Hepatocyte (in vitro differentiated cells): ENCODE data around the gene RAB21. TPM values are rescaled to one million over a fixed set of nuclear protein-coding genes. Genes with fewer than 3 reads are reported as not detected.
A peak's percentile ranks its signal among the peaks of the same experiment; 100 is the strongest.

Experiments used
- DNase-seq: peaks from one replicate; pipeline ENCODE4 v3.0.0-alpha.2; 2016; ENCODE audit warnings: low spot score
- H2AFZ ChIP-seq: fragments of 200-600 bp; sonication (generic); 2 replicates; pipeline ENCODE4 v1.6.0; 2016; ENCODE audit warnings: antibody characterized with exemption, mild to moderate bottlenecking
- H3K27ac ChIP-seq: fragments of 200-600 bp; sonication (generic); 2 replicates; pipeline ENCODE4 v1.5.1; 2016; ENCODE audit warnings: mild to moderate bottlenecking
- H3K27me3 ChIP-seq: fragments of 200-600 bp; sonication (generic); 2 replicates; pipeline ENCODE4 v1.6.1; 2016
- H3K36me3 ChIP-seq: fragments of 200-600 bp; sonication (generic); replicated peaks from 2 replicates; pipeline ENCODE4 v1.5.1; 2016; ENCODE audit warnings: low read depth; ENCODE audit not compliant: insufficient read depth
- H3K4me1 ChIP-seq: fragments of 200-600 bp; sonication (generic); 2 replicates; pipeline ENCODE4 v1.5.1; 2016; ENCODE audit warnings: mild to moderate bottlenecking, moderate library complexity; ENCODE audit not compliant: insufficient read depth
- H3K4me2 ChIP-seq: fragments of 200-600 bp; sonication (generic); 2 replicates; pipeline ENCODE4 v1.6.0; 2016
- H3K4me3 ChIP-seq: fragments of 200-600 bp; sonication (generic); 2 replicates; pipeline ENCODE4 v1.5.1; 2016; ENCODE audit warnings: mild to moderate bottlenecking
- H3K79me2 ChIP-seq: fragments of 200-600 bp; sonication (generic); 2 replicates; pipeline ENCODE4 v1.6.0; 2017; ENCODE audit warnings: mild to moderate bottlenecking
- H3K9me2 ChIP-seq: fragments of 200-600 bp; sonication (generic); replicated peaks from 2 replicates; pipeline ENCODE4 v1.6.0; 2017; ENCODE audit warnings: mild to moderate bottlenecking; ENCODE audit not compliant: insufficient read depth
- H3K9me3 ChIP-seq: fragments of 200-600 bp; sonication (generic); 2 replicates; pipeline ENCODE4 v1.5.1; 2016; ENCODE audit warnings: low read depth, mild to moderate bottlenecking
- H4K20me1 ChIP-seq: fragments of 200-600 bp; sonication (generic); 2 replicates; pipeline ENCODE4 v1.6.0; 2016; ENCODE audit warnings: mild to moderate bottlenecking; ENCODE audit not compliant: insufficient read depth, poor library complexity, severe bottlenecking
- EZH2 ChIP-seq: fragments of 200-600 bp; sonication (generic); IDR thresholded peaks from 2 replicates; pipeline ENCODE4 v1.6.1; 2016; ENCODE audit warnings: antibody characterized with exemption, mild to moderate bottlenecking, borderline replicate concordance
- EZH2phosphoT487 ChIP-seq: fragments of 200-600 bp; sonication (generic); IDR thresholded peaks from one replicate; pipeline ENCODE4 v1.6.1; 2018; ENCODE audit warnings: antibody characterized with exemption, mild to moderate bottlenecking, low read depth, moderate library complexity; ENCODE audit not compliant: unreplicated experiment, severe bottlenecking
- WGBS: methylation state at CpG from one replicate; pipeline ENCODE4 v1.1.6; 2016; ENCODE audit warnings: low lambda C conversion rate; ENCODE audit errors: missing lambda C conversion rate; 5-methylcytosine and 5-hydroxymethylcytosine counted together
- polyA plus RNA-seq: library from polyadenylated mRNA; unstranded; fragments of >200 nt; fragmentation: Nextera tagmentation; extraction: Ambion mirVana; gene quantifications from 2 replicates; pipeline ENCODE4 v1.2.1, GENCODE V29; 2016
- total RNA-seq: library from RNA; depleted of rRNA; stranded (reverse); fragments of >200 nt; gene quantifications from 2 replicates; pipeline ENCODE4 v1.2.3, GENCODE V29; 2014
- TF ChIP-seq, protein P1 (sequence below): fragments of 200-600 bp; sonication (generic); IDR thresholded peaks from 2 replicates; pipeline ENCODE4 v1.5.1; 2016; ENCODE audit warnings: antibody characterized with exemption, mild to moderate bottlenecking; ENCODE audit not compliant: poor library complexity

The RAB21 gene
- total and polyA plus RNA-seq, 2 experiments from 2014 or later = 39.2 to 65.0 TPM

DNA sequence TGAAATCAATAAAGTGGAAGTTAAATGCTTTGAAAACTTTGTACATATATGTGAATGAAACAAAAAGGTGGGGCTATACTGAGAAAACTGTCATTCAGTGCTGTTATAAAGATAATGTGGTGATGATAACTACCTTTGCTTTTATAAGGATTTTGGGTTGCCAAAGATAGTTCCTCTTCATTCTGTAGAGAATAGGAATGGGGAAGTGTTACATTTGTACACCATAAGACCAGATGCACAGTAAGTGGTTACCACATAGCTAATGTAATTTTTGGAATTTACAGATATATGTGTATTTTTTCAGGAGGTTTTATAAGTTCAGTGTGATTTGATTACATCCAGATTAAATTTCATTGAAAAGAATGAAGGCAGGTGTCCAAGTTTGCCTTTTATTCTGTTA, 18.1 kb downstream of the RAB21 start:
- Histone ChIP-seq H3K9me3 (no peaks in the 10 kb centered on the region), H3K4me1 (no peaks in the 10 kb centered on the region), H3K4me2 (no peak overlapping the region), H3K4me3 (no peak overlapping the region), H3K27me3 (no peaks in the 10 kb centered on the region), H4K20me1 (peaks cover 21% of the 10 kb centered on the region), H3K9me2 (no peaks in the 10 kb centered on the region), H2AFZ (no peak overlapping the region), H3K79me2 (peaks cover 37% of the 10 kb centered on the region), H3K27ac (no peak overlapping the region), H3K36me3 (no peaks in the 10 kb centered on the region)
- TF ChIP-seq EZH2 = no peak
- TF ChIP-seq, protein P1, sequence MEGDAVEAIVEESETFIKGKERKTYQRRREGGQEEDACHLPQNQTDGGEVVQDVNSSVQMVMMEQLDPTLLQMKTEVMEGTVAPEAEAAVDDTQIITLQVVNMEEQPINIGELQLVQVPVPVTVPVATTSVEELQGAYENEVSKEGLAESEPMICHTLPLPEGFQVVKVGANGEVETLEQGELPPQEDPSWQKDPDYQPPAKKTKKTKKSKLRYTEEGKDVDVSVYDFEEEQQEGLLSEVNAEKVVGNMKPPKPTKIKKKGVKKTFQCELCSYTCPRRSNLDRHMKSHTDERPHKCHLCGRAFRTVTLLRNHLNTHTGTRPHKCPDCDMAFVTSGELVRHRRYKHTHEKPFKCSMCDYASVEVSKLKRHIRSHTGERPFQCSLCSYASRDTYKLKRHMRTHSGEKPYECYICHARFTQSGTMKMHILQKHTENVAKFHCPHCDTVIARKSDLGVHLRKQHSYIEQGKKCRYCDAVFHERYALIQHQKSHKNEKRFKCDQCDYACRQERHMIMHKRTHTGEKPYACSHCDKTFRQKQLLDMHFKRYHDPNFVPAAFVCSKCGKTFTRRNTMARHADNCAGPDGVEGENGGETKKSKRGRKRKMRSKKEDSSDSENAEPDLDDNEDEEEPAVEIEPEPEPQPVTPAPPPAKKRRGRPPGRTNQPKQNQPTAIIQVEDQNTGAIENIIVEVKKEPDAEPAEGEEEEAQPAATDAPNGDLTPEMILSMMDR = no peak
- TF ChIP-seq EZH2phosphoT487 = no peak
- DNase-seq = no peak

DNA sequence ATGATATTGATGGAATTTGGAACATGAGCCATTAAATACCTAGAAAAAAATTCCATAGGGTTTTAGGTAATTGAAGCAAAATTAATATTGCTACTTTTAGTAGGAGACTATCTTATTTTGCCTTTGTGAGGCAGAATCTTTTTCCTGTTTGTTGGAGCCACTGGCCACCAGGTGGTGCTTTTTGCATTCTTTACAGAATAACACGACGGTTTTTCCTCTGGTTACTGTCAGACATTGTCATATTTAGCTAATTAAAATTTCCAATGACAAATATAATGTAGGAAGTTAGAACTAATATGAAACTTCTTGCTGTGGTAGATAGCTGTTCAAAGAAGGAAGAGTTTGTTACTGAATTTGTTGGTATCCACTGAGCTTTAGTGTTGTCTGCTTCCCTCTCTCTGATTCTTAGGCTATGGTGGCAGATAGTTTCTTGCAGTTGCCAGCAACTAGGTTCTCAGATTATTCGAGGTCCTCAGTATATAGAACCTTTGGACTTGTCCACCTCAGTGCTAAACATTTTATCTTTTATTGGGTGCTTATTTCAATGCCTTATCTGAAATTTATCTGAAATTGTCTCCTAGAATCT, 25.7 kb downstream of the RAB21 start:
- TF ChIP-seq, protein P1 = peak; percentile 80
- TF ChIP-seq EZH2 = no peak
- Histone ChIP-seq H3K4me3 (no peak overlapping the region), H4K20me1 (peaks cover 3% of the 10 kb centered on the region), H3K27ac (no peak overlapping the region), H3K9me3 (no peaks in the 10 kb centered on the region), H3K36me3 (no peaks in the 10 kb centered on the region), H2AFZ (no peak overlapping the region), H3K9me2 (no peaks in the 10 kb centered on the region), H3K4me1 (no peaks in the 10 kb centered on the region), H3K4me2 (peak overlapping the region; percentile 51), H3K79me2 (peaks cover 5% of the 10 kb centered on the region), H3K27me3 (no peaks in the 10 kb centered on the region)
- DNase-seq = peak; percentile 68
- WGBS = 12% methylated on average over 3 of the region's 3 CpGs

DNA sequence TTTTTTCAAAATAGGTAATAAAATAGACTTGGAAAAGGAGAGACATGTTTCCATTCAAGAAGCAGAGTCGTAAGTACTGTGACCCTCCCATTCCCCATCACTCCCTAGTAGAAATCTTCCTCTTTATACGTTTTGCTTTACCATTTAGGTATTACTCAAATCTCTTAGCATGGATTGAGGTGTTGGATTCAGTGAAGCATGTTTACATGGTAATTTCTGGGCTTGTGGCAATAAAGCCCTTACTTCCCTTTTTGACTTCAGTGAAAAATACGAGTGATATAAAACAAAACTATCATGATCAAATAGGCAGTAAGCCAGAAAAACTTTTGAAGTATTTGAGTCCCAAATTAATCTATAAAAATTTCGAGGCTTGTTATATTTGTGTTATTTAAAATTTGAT, 27.4 kb downstream of the RAB21 start:
- Histone ChIP-seq H3K79me2 (no peaks in the 10 kb centered on the region), H2AFZ (no peak overlapping the region), H4K20me1 (peaks cover 3% of the 10 kb centered on the region), H3K4me1 (no peaks in the 10 kb centered on the region), H3K4me3 (no peak overlapping the region), H3K27me3 (no peaks in the 10 kb centered on the region), H3K27ac (no peak overlapping the region), H3K9me3 (no peaks in the 10 kb centered on the region), H3K36me3 (no peaks in the 10 kb centered on the region), H3K4me2 (no peak overlapping the region), H3K9me2 (no peaks in the 10 kb centered on the region)
- TF ChIP-seq, protein P1 = no peak
- no peak for TF ChIP-seq EZH2phosphoT487
- no peak for TF ChIP-seq EZH2
- DNase-seq = no peak
- 89% methylated on average over 4 of the region's 4 CpGs for WGBS

DNA sequence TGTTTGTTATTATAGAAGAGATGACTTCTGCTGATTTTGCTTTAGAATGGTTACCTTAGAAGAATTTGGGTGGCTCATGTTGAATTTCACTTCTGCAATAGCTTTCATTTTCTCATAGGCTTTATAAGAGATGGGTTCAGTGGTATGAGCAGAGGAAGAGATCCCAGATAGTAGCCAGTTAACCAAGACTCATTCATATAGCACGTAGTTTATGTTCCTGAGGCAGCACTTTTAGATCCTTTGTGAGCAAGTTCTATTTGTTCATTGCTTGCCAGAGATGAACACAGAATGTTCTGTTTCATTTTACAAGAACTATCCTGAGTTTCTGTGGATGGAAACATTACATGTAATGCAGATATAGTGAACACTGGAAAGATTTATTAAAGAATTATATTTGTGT, 32.2 kb downstream of the RAB21 start:
- no peak for TF ChIP-seq EZH2
- TF ChIP-seq, protein P1 = no peak
- TF ChIP-seq EZH2phosphoT487 = no peak
- DNase-seq = no peak
- H3K27me3 ChIP-seq = no peaks in the 10 kb centered on the region
- no peaks in the 10 kb centered on the region for H4K20me1 ChIP-seq
- H3K9me3 ChIP-seq = no peaks in the 10 kb centered on the region
- H3K79me2 ChIP-seq = no peaks in the 10 kb centered on the region
- no peak overlapping the region for H3K27ac ChIP-seq
- H3K4me1 ChIP-seq = no peaks in the 10 kb centered on the region
- WGBS = 100% methylated on average over 1 of the region's 1 CpG
- no peak overlapping the region for H2AFZ ChIP-seq
- H3K4me3 ChIP-seq = no peak overlapping the region
- H3K4me2 ChIP-seq = no peak overlapping the region
- no peaks in the 10 kb centered on the region for H3K9me2 ChIP-seq
- no peaks in the 10 kb centered on the region for H3K36me3 ChIP-seq
